EH (cell line): ENCODE measurements around the gene MAPK10.
"Not testable (repeated sequence)": the region's sequence is repeated elsewhere in the genome, so short reads cannot be mapped to it uniquely, and the experiment has no call there.

Source experiments
- DNase-seq: peaks from one replicate; pipeline ENCODE4 v3.0.0-alpha.2; 2015; ENCODE audit warnings: low read depth

MAPK10 gene

GRCh38 chr4:86184216-86184900 is 175.5 kb downstream of the MAPK10 start:
- no peak for DNase-seq

DNA sequence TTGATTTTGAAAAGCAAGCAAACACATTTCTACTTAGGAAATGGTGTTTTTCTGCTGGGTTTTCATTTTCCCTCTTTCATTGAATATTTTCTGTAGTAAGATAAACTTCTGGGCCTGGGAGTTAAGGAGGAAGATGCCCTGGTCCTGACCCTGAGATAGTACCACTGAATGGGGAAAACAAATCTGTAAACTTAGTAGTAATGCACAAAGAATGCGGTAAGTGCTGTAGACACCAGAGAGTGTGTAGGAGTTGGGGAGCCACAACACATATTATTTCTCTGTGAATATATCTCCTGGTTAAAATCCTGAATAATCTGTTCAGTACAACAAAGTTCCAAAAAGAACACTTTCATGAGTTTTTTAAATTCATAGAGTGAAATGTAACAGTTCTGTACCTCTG is 178.3 kb downstream of the MAPK10 start:
- DNase-seq: peak; percentile 29

- no peak for DNase-seq
Observed at GRCh38 chr4:86178211-86178610, 181.6 kb downstream of the MAPK10 start.

DNA sequence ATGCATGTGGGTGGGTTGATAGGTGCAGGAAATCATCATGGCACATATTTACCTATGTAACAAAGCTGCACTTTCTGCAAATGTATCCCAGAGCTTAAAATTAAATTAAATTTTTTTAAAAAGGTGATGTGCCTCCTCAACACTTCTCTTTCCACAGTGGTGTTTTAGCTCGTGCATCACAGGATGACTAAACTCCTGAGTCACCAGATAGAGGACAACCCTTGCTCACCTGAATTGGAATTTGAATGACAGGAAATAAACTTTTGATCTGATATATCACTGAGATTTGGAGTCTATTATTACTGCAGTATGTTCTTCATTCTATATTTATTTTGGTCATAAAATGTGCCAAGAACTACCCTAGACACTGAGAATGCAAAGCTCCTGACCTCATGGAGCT is 185.3 kb downstream of the MAPK10 start:
- no peak for DNase-seq

DNA sequence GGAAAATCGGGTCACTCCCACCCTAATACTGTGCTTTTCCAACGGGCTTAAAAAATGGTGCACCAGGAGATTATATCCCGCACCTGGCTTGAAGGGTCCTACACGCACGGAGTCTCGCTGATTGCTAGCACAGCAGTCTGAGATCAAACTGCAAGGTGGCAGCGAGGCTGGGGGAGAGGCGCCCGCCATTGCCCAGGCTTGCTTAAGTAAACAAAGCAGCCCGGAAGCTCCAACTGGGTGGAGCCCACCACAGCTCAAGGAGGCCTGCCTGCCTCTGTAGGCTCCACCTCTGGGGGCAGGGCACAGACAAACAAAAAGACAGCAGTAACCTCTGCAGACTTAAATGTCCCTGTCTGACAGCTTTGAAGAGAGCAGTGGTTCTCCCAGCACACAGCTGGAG is 191.5 kb downstream of the MAPK10 start:
- DNase-seq: not testable (repeated sequence)

DNA sequence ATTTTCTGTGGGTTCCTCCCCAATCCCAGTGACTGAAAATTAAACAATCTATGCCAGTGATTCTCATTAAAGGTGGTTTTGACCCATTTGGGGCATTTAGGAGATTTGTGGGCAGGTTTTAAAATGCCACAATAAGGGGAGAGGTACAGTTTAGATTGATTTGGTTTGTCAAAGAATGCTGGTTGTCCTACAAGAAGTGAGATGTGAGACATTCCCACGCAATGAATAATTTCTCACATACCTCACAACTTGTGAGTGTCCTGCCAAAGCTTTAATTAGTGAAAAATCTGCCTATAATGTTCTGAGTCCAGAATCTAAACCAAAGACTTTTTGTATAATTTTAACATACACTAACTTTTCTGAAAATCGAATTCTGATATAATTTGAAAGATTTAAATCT is 199.4 kb downstream of the MAPK10 start:
- DNase-seq: peak; percentile 2

DNA sequence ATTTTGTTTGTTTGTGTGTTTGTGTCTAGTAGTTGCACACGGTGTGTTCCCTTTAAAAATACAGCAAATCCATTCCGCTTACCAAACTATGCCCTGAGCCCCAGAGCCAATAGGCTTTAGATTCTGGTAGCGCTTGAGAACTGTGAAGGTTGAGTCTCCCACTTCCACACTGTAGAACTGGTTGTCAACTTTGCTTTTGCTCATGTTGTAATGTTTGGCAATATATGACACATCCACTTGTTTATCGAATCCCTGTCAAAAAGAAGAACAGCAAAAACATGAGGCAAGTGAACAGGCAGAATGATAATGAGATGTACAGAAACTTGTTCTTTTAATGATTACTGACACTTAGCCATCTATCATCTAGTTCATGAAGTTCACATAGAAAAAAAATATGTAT is 200.6 kb downstream of the MAPK10 start:
- no peak for DNase-seq

GRCh38 chr4:86156531-86156930 is 203.3 kb downstream of the MAPK10 start:
- DNase-seq: no peak

DNA sequence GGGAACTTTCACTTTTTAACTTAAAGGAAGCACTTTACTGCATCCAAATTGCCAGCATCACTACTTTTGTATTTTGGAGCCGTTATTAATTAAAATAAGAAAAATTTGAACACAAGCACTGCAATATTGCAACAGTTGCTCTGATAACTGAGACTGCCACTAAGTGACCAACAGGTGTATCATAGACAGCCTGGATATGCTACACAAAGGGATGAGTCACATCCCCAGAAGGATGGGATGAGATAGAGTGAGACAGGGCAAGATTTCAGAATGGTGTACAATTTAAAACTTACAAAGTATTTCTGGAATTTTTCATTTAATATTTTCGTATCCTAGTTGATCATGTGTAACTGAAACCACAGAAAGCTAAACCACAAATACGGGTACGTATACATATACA is 204.1 kb downstream of the MAPK10 start:
- DNase-seq: no peak

GRCh38 chr4:86152454-86152853 is 207.4 kb downstream of the MAPK10 start:
- DNase-seq: no peak

DNA sequence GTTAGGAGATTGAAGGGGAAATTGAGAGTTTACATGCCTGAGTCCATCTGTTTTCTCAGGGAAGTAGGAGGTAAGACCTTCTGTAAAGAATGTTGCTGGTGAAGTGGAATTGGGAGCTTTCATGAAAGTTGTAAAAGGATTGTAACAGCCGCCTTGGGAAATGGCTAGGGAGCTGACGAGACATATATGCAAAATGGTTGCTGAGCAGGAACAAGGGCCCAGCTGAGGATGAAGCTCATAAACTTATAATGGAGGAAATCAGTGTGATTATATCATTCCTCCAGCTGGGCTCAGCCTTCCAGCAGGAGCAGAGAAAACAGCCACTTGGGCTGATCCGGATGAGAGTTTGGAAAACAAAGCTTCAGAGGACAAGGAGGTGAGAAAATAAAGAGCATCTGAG is 208.7 kb downstream of the MAPK10 start:
- DNase-seq: no peak

DNA sequence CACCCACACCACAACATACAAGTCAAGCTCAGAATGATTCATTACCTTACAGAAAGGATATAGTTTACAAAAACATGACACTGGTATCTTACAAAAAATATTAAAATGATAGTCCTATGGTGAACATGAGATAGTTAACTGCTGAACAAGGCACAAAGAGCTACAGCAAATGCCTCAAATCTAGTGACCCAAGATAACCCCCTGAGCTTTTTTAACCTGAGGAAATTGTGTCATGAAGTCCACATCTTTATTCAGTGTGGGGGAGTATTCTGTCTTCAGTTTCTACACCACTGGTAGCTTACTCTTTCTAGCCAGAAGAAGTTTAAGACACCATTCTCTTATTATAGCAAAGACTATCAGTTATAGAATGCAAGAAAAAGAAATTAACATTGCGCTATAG is 218.7 kb downstream of the MAPK10 start:
- DNase-seq: no peak

DNA sequence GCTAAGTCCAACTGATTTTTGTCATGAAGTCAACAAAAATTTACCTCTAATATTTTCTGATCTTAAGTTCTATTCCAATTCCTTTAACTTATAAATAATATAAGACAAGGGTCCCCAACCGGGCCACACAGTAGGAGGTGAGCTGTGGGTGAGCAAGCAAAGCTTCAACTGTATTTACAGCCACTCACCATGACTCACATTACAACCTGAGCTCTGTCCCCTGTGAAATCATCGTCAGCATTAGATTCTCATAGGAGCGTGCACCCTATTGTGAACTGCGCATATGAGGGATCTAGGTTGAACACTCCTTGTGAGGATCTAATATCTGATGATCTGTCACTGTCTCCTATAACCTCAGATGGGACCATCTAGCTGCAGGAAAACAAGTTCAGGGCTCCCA is 227.4 kb downstream of the MAPK10 start:
- no peak for DNase-seq

GRCh38 chr4:86131456-86131855 is 228.4 kb downstream of the MAPK10 start:
- no peak for DNase-seq

DNA sequence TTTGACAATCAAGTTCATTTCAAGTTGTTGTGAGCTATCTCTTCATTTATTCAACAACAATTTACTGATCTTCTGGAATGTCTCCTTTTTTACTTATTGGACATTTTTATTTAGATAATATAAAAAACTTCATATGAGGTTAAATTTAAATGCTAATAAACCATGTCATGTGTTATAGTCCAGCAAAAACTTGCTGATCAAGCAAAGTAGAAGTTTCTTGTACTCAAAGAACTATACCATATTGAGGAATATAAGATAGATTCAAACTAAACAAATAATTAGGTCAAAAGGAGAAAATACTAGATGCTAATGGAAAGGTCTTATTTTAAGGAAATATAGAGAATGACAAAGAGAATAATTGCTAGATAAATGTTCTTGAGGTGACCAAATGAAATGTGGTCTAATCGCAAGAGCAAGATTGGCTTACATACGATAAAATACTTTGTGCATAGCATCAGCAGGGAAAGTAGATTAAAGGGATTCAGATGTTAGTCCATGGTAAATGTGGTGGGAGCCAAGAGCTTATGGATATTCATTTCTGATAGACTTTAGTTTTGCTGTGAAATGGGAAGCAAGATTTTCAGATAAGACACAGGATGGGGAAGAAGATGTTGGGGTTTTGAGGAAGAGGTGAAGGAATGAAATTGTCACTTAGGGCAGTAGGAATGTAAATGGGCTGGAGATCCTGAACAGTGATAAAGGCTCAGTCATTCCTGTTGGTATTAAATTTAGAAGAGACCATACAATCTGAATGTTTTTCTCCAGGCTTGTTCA is 229.5 kb downstream of the MAPK10 start:
- peak; percentile 21 for DNase-seq

DNA sequence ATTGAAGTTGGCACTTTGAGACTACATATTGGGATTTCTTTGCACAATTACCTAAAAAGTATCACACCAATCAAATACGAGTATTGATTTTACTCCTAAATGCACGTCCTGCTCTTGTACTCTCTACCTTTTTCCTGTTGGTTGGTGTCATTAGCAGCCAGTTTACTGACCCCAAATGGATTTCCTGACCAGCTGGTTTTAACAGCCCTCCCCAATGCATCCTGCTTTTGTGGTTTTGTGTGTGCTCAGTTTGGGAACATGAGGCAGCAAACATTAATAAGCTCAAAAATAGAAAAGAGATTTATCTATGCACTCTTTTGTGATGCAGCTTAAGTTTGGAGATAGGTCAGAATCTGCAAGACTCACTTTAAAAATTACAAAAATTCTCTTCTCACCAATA is 230.3 kb downstream of the MAPK10 start:
- no peak for DNase-seq

GRCh38 chr4:86122404-86122803 is 237.4 kb downstream of the MAPK10 start:
- DNase-seq: no peak

DNA sequence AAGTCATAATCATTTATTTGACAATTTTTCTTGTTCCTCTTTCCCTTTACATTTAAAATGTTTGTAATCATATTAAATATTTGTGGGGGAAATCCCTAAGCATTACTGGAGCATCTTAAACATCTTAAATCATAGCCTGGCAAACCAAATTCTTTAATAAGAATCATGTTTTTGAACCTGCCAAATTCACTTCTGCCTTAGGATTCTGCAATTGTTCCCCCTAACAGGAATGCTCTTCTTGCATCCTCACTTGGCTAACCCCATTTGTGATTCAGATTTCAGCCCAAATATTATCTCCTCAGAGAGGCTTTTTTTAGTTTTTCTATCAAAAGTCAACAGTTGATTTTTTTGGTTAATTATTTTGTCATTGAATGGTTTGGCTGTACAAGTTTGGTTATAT is 241.1 kb downstream of the MAPK10 start:
- DNase-seq: no peak

DNA sequence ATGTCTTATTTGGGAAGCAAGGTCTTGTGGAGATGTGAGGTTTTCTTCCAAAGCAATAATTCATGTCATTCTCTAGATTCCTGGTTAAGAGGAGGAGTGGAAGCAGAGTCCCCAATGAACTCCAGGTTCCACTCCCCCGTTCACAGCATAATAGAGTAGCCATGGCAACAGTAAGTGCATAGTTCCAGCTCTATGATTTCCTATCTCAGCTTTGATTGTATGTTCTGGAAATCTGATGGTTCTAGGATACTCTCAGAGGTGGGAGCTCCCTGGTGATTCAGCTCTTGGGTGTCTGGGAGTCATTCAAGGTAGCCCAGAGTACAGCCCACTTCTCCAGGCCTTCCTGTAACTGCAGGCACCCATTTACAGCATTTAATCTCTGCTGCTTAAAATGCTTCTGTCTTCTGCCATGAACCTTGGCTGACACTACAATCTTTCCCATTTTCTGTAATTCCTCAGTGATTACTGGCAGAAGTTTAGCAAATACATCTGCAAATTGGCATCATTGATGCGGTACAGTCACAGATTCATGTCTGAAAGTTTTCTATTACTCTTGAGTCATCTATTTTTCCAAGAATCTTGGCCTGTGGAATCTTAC is 242.0 kb downstream of the MAPK10 start:
- DNase-seq: peak; percentile 80

DNA sequence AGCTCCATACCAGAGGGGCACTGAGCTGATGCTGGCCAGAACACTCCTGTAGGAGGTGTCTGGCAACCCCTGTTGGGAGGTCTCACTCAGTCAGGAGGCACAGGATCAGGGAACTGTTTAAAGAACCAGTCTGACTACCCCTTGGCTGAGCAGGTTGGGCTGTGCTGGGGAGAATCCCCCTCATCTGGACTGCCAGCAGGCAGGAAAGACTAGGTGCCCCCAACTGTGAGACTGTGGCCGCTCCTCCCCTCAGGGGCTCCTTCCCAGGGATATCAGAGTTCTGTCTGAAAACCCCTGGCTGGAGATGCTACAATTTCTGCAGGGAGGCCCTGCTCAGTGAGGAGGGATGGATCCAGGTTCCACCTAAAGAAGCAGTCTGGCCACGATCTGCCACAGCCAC is 245.3 kb downstream of the MAPK10 start:
- DNase-seq: no peak

GRCh38 chr4:86108834-86109233 is 251.0 kb downstream of the MAPK10 start:
- DNase-seq: no peak

DNA sequence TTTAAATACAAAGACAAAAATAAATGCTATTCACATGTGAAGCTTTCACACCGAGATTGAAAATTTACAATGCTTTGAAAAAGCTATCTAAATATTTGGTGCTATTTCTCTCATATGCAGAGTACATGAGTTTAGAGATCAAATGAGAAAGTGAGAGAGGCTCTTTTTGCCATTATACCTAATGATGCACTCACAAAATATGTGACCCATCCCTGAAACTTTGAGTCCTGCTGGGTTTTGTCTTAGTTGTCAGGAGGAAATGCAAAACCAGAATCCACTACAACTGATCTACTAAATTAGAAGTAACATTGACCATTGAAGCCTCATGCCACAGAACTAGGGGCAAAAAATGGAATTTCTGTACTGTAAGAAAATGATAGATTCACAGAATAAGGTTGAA is 251.7 kb downstream of the MAPK10 start:
- peak; percentile 29 for DNase-seq

- no peak for DNase-seq
Observed at GRCh38 chr4:86107112-86107511, 252.7 kb downstream of the MAPK10 start.
